ENCODE results near the gene GALNT6.
A peak's percentile ranks its signal among the peaks of the same experiment; 100 is the strongest.

The GALNT6 gene

GRCh38 chr12:51330186-51330585 lies 61.0 kb downstream of the GALNT6 start:
- no peak for DNase-seq (ENCODE audit: low spot score)
- Histone ChIP-seq H3K36me3 (ENCODE audit: low read depth) (no peaks in the 10 kb centered on the region), H3K4me1 (ENCODE audit: insufficient read depth, poor library complexity, severe bottlenecking) (peaks cover 2% of the 10 kb centered on the region), H3K4me3 (ENCODE audit: severe bottlenecking) (no peak overlapping the region), H3K9me3 (ENCODE audit: severe bottlenecking) (no peaks in the 10 kb centered on the region), H3K27me3 (ENCODE audit: insufficient read depth, poor library complexity, severe bottlenecking) (no peaks in the 10 kb centered on the region), H3K27ac (ENCODE audit: poor library complexity, severe bottlenecking) (no peak overlapping the region)
- ATAC-seq (ENCODE audit: low read depth): no peak
- TF ChIP-seq CTCF (IDR thresholded peaks at IDR 0.05; ENCODE audit: poor library complexity, severe bottlenecking): no peak

GRCh38 chr12:51329742-51330141 lies 61.5 kb downstream of the GALNT6 start:
- Histone ChIP-seq H3K27me3 (ENCODE audit: insufficient read depth, poor library complexity, severe bottlenecking) (no peaks in the 10 kb centered on the region), H3K4me1 (ENCODE audit: insufficient read depth, poor library complexity, severe bottlenecking) (peaks cover 2% of the 10 kb centered on the region), H3K9me3 (ENCODE audit: severe bottlenecking) (no peaks in the 10 kb centered on the region), H3K4me3 (ENCODE audit: severe bottlenecking) (no peak overlapping the region), H3K36me3 (ENCODE audit: low read depth) (no peaks in the 10 kb centered on the region), H3K27ac (ENCODE audit: poor library complexity, severe bottlenecking) (no peak overlapping the region)
- no peak for DNase-seq (ENCODE audit: low spot score)
- TF ChIP-seq CTCF (IDR thresholded peaks at IDR 0.05; ENCODE audit: poor library complexity, severe bottlenecking): no peak
- ATAC-seq (ENCODE audit: low read depth): no peak

- ATAC-seq (ENCODE audit: low read depth): no peak
- Histone ChIP-seq H3K4me3 (ENCODE audit: severe bottlenecking) (no peak overlapping the region), H3K4me1 (ENCODE audit: insufficient read depth, poor library complexity, severe bottlenecking) (peaks cover 2% of the 10 kb centered on the region), H3K36me3 (ENCODE audit: low read depth) (no peaks in the 10 kb centered on the region), H3K9me3 (ENCODE audit: severe bottlenecking) (no peaks in the 10 kb centered on the region), H3K27ac (ENCODE audit: poor library complexity, severe bottlenecking) (no peak overlapping the region), H3K27me3 (ENCODE audit: insufficient read depth, poor library complexity, severe bottlenecking) (no peaks in the 10 kb centered on the region)
- no peak for TF ChIP-seq CTCF (IDR thresholded peaks at IDR 0.05; ENCODE audit: poor library complexity, severe bottlenecking)
- no peak for DNase-seq (ENCODE audit: low spot score)
These were observed 62.6 kb downstream of the GALNT6 start for GRCh38 chr12:51328587-51328986.

GRCh38 chr12:51326698-51327439 lies 64.3 kb downstream of the GALNT6 start:
- ATAC-seq (ENCODE audit: low read depth) (peak; percentile 46; the same call in 1 of the 3 replicates), DNase-seq (ENCODE audit: low spot score) (no peak)
- Histone ChIP-seq H3K27ac (ENCODE audit: poor library complexity, severe bottlenecking) (peak overlapping the region; percentile 17), H3K9me3 (ENCODE audit: severe bottlenecking) (no peaks in the 10 kb centered on the region), H3K36me3 (ENCODE audit: low read depth) (no peaks in the 10 kb centered on the region), H3K27me3 (ENCODE audit: insufficient read depth, poor library complexity, severe bottlenecking) (no peaks in the 10 kb centered on the region), H3K4me3 (ENCODE audit: severe bottlenecking) (no peak overlapping the region), H3K4me1 (ENCODE audit: insufficient read depth, poor library complexity, severe bottlenecking) (peaks cover 2% of the 10 kb centered on the region)
- TF ChIP-seq CTCF (IDR thresholded peaks at IDR 0.05; ENCODE audit: poor library complexity, severe bottlenecking): no peak

- H3K36me3 ChIP-seq (ENCODE audit: low read depth): no peaks in the 10 kb centered on the region
- no peak for ATAC-seq (ENCODE audit: low read depth)
- H3K9me3 ChIP-seq (ENCODE audit: severe bottlenecking): no peaks in the 10 kb centered on the region
- TF ChIP-seq CTCF (IDR thresholded peaks at IDR 0.05; ENCODE audit: poor library complexity, severe bottlenecking): no peak
- no peak overlapping the region for H3K27ac ChIP-seq (ENCODE audit: poor library complexity, severe bottlenecking)
- peaks cover 2% of the 10 kb centered on the region for H3K4me1 ChIP-seq (ENCODE audit: insufficient read depth, poor library complexity, severe bottlenecking)
- no peaks in the 10 kb centered on the region for H3K27me3 ChIP-seq (ENCODE audit: insufficient read depth, poor library complexity, severe bottlenecking)
- H3K4me3 ChIP-seq (ENCODE audit: severe bottlenecking): no peak overlapping the region
- no peak for DNase-seq (ENCODE audit: low spot score)
These were observed 66.3 kb downstream of the GALNT6 start for GRCh38 chr12:51324953-51325352.
